WTC11 (cell line): ENCODE measurements around the gene KANK3. TPM values are rescaled to one million over a fixed set of nuclear protein-coding genes. Genes with fewer than 3 reads are reported as not detected.
A peak's percentile ranks its signal among the peaks of the same experiment; 100 is the strongest.

Experiments
- ATAC-seq: fragments of 200-7000 bp; cut with Tn5 transposase; 2 replicates; pipeline ENCODE4 v1.10.0; 2021; ENCODE audit warnings: mild to moderate bottlenecking, moderate library complexity
- CTCF ChIA-PET: fragments of 300-600 bp; sonication (Branson Sonifier 250); formaldehyde crosslinking; loops from one replicate; lab custom pipeline; 2021; ENCODE audit warnings: antibody characterized with exemption; lab: Charles Lee
- POLR2A ChIA-PET: fragments of 350-600 bp; sonication (Branson Sonifier 250); formaldehyde crosslinking; loops from one replicate; lab custom pipeline; 2021; ENCODE audit warnings: antibody characterized with exemption; lab: Charles Lee
- DNase-seq: peaks from one replicate; pipeline ENCODE4 v3.0.0; 2021; ENCODE audit warnings: low spot score
- H3K27ac Mint-ChIP-seq: 2 replicates; pipeline ENCODE4 v1.8.0; 2021; ENCODE audit warnings: mixed read lengths
- H3K27me3 Mint-ChIP-seq: 2 replicates; pipeline ENCODE4 v1.8.0; 2021; ENCODE audit warnings: low read depth, mild to moderate bottlenecking, moderate library complexity, mixed read lengths
- H3K36me3 Mint-ChIP-seq: 2 replicates; pipeline ENCODE4 v1.8.0; 2021; ENCODE audit warnings: mixed read lengths
- H3K4me1 Mint-ChIP-seq: 2 replicates; pipeline ENCODE4 v1.8.0; 2022; ENCODE audit warnings: mixed read lengths
- H3K4me3 Mint-ChIP-seq: 2 replicates; pipeline ENCODE4 v1.8.0; 2021; ENCODE audit warnings: mild to moderate bottlenecking, moderate library complexity, mixed read lengths
- H3K9me3 Mint-ChIP-seq: 2 replicates; pipeline ENCODE4 v1.8.0; 2021; ENCODE audit warnings: mixed read lengths
- ARID4B ChIP-seq: sonication (generic); formaldehyde crosslinking; IDR thresholded peaks from 2 replicates; pipeline ENCODE4 v1.8.0; 2023; ENCODE audit warnings: missing genetic modification reagents, mild to moderate bottlenecking, borderline replicate concordance
- ATF1 ChIP-seq: sonication (generic); formaldehyde crosslinking; IDR thresholded peaks from 2 replicates; pipeline ENCODE4 v1.8.1; 2023; ENCODE audit warnings: mild to moderate bottlenecking, moderate library complexity, missing genetic modification reagents
- ATF2 ChIP-seq: sonication (generic); formaldehyde crosslinking; IDR thresholded peaks from 2 replicates; pipeline ENCODE4 v1.8.1; 2022; ENCODE audit warnings: low read depth, missing genetic modification reagents, borderline replicate concordance
- CBFB ChIP-seq: sonication (generic); formaldehyde crosslinking; IDR thresholded peaks from 2 replicates; pipeline ENCODE4 v1.8.1; 2022; ENCODE audit warnings: mild to moderate bottlenecking, low read depth, missing genetic modification reagents
- CREM ChIP-seq: sonication (generic); formaldehyde crosslinking; IDR thresholded peaks from 2 replicates; pipeline ENCODE4 v1.8.1; 2022; ENCODE audit warnings: mild to moderate bottlenecking, missing genetic modification reagents, moderate library complexity
- E2F5 ChIP-seq: sonication (generic); formaldehyde crosslinking; IDR thresholded peaks from 2 replicates; pipeline ENCODE4 v1.8.1; 2022; ENCODE audit warnings: mild to moderate bottlenecking, moderate library complexity, missing genetic modification reagents
- EMX1 ChIP-seq: fragments of 250-450 bp; sonication (Bioruptor Pico); IDR thresholded peaks from 2 replicates; pipeline ENCODE4 v1.8.0; 2021; ENCODE audit warnings: mild to moderate bottlenecking
- FOXK1 ChIP-seq: sonication (generic); formaldehyde crosslinking; IDR thresholded peaks from 2 replicates; pipeline ENCODE4 v1.8.0; 2022; ENCODE audit warnings: mild to moderate bottlenecking, moderate library complexity, missing genetic modification reagents
- FOXP1 ChIP-seq: sonication (generic); formaldehyde crosslinking; IDR thresholded peaks from 2 replicates; pipeline ENCODE4 v1.8.0; 2022; ENCODE audit warnings: missing genetic modification reagents, mild to moderate bottlenecking, moderate library complexity, borderline replicate concordance
- GABPB1 ChIP-seq: sonication (generic); formaldehyde crosslinking; IDR thresholded peaks from 2 replicates; pipeline ENCODE4 v1.8.1; 2023; ENCODE audit warnings: mild to moderate bottlenecking, missing genetic modification reagents
- JUN ChIP-seq: sonication (generic); formaldehyde crosslinking; IDR thresholded peaks from 2 replicates; pipeline ENCODE4 v1.8.0; 2023; ENCODE audit warnings: mild to moderate bottlenecking, missing genetic modification reagents
- MLX ChIP-seq: sonication (generic); formaldehyde crosslinking; IDR thresholded peaks from 2 replicates; pipeline ENCODE4 v1.8.1; 2023; ENCODE audit warnings: mild to moderate bottlenecking, missing genetic modification reagents, moderate library complexity
- MXD4 ChIP-seq: fragments of 250-450 bp; sonication (Bioruptor Pico); IDR thresholded peaks from 2 replicates; pipeline ENCODE4 v1.8.0; 2021; ENCODE audit warnings: mild to moderate bottlenecking, moderate library complexity, borderline replicate concordance
- NFE2L1 ChIP-seq: sonication (generic); formaldehyde crosslinking; IDR thresholded peaks from 2 replicates; pipeline ENCODE4 v1.8.1; 2023; ENCODE audit warnings: missing genetic modification reagents
- PRRX2 ChIP-seq: fragments of 250-450 bp; sonication (Bioruptor Pico); IDR thresholded peaks from 2 replicates; pipeline ENCODE4 v1.8.0; 2021; ENCODE audit warnings: mild to moderate bottlenecking
- STAT6 ChIP-seq: sonication (generic); formaldehyde crosslinking; conservative IDR thresholded peaks from 2 replicates; pipeline ENCODE4 v1.8.1; 2023; ENCODE audit warnings: mild to moderate bottlenecking, low read depth, missing genetic modification reagents, moderate library complexity
- TEAD1 ChIP-seq: sonication (generic); formaldehyde crosslinking; IDR thresholded peaks from 2 replicates; pipeline ENCODE4 v1.8.0; 2022; ENCODE audit warnings: mild to moderate bottlenecking, missing genetic modification reagents
- TEAD4 ChIP-seq: sonication (generic); formaldehyde crosslinking; IDR thresholded peaks from 2 replicates; pipeline ENCODE4 v1.8.0; 2022; ENCODE audit warnings: mild to moderate bottlenecking, missing genetic modification reagents
- ZMAT4 ChIP-seq: fragments of 250-450 bp; sonication (Bioruptor Pico); IDR thresholded peaks from 2 replicates; pipeline ENCODE4 v1.9.0; 2021; ENCODE audit warnings: mild to moderate bottlenecking
- ZNF138 ChIP-seq: sonication (generic); formaldehyde crosslinking; conservative IDR thresholded peaks from 2 replicates; pipeline ENCODE4 v1.8.1; 2022; ENCODE audit warnings: mild to moderate bottlenecking, moderate library complexity, missing genetic modification reagents
- ZNF219 ChIP-seq: sonication (generic); formaldehyde crosslinking; IDR thresholded peaks from 2 replicates; pipeline ENCODE4 v1.8.0; 2023; ENCODE audit warnings: missing genetic modification reagents, mild to moderate bottlenecking, borderline replicate concordance
- ZNF263 ChIP-seq: sonication (generic); formaldehyde crosslinking; IDR thresholded peaks from 2 replicates; pipeline ENCODE4 v1.8.1; 2022; ENCODE audit warnings: low read depth, mild to moderate bottlenecking, moderate library complexity, missing genetic modification reagents
- ZNF425 ChIP-seq: fragments of 250-450 bp; sonication (Bioruptor Pico); conservative IDR thresholded peaks from 2 replicates; pipeline ENCODE4 v1.9.0; 2021; ENCODE audit warnings: mild to moderate bottlenecking
- total RNA-seq: library from RNA; stranded (reverse); gene quantifications from 3 replicates; pipeline ENCODE4 v1.2.3, GENCODE V29; 2021

KANK3 gene
- total RNA-seq, 1 experiment from 2014 or later, result 8.0 TPM

- H3K36me3 Mint-ChIP-seq, result peaks cover 18% of the 10 kb centered on the region
- no peaks in the 10 kb centered on the region for H3K9me3 Mint-ChIP-seq
- no peaks in the 10 kb centered on the region for H3K27me3 Mint-ChIP-seq
- peaks cover 33% of the 10 kb centered on the region for H3K4me1 Mint-ChIP-seq
- ATAC-seq, result peak; percentile 67
- peak within 1 kb of the TSS; percentile 86 for H3K4me3 Mint-ChIP-seq
- peak; percentile 87 for DNase-seq
- POLR2A ChIA-PET, result no interaction called here
- CTCF ChIA-PET, result interaction anchor here (1.3 kb wide), 1 partner anchor 26 kb away, joined by 4 read pairs; no protein-coding TSS in a partner anchor
- peak within 1 kb of the TSS; percentile 91 for H3K27ac Mint-ChIP-seq
- TF ChIP-seq GABPB1 (CRISPR knock-in tag) (peak; percentile 80), ZNF138 (CRISPR knock-in tag) (0 out of 2 replicates have a peak, but pooled peaks have one; percentile 80), CREM (CRISPR knock-in tag) (peak; percentile 82; the same call in 1 of the 2 replicates), ZNF425 (CRISPR knock-in tag) (no peak), CBFB (CRISPR knock-in tag) (no peak), ZMAT4 (CRISPR knock-in tag) (peak; percentile 35; the same call in 1 of the 2 replicates), E2F5 (CRISPR knock-in tag) (peak; percentile 63; the same call in 1 of the 2 replicates), ATF2 (CRISPR knock-in tag) (no peak), TEAD1 (CRISPR knock-in tag) (peak; percentile 73; the same call in 1 of the 2 replicates), MXD4 (CRISPR knock-in tag) (no peak), TEAD4 (CRISPR knock-in tag) (0 out of 2 replicates have a peak, but pooled peaks have one; percentile 61), ZNF219 (CRISPR knock-in tag) (0 out of 2 replicates have a peak, but pooled peaks have one; percentile 68), JUN (CRISPR knock-in tag) (peak; percentile 49; the same call in 1 of the 2 replicates), ARID4B (CRISPR knock-in tag) (peak; percentile 84; the same call in 1 of the 2 replicates), ATF1 (CRISPR knock-in tag) (0 out of 2 replicates have a peak, but pooled peaks have one; percentile 67), NFE2L1 (CRISPR knock-in tag) (peak; percentile 49; the same call in 1 of the 2 replicates), STAT6 (CRISPR knock-in tag) (no peak), FOXP1 (CRISPR knock-in tag) (peak; percentile 92; the same call in 1 of the 2 replicates), ZNF263 (0 out of 2 replicates have a peak, but pooled peaks have one; percentile 39), PRRX2 (CRISPR knock-in tag) (peak; percentile 15; the same call in 1 of the 2 replicates), MLX (CRISPR knock-in tag) (no peak), FOXK1 (CRISPR knock-in tag) (peak; percentile 72; the same call in 1 of the 2 replicates), EMX1 (CRISPR knock-in tag) (peak; percentile 72; the same call in 1 of the 2 replicates)
Measured at GRCh38 chr19:8307965-8308866, 34.8 kb downstream of the KANK3 start, which contains the start of gene CD320. CD320 (minus strand) TSS chr19:8308358; CDS start chr19:8308290, 68 bp downstream.
